HCT116 (cell line): ENCODE data around the gene OR6A2. TPM values are rescaled to one million over a fixed set of nuclear protein-coding genes. Genes with fewer than 3 reads are reported as not detected.

Experiments used
- ATAC-seq: fragments of 200-7000 bp; cut with Tn5 transposase; 2 replicates; pipeline ENCODE4 v1.9.1; 2020; ENCODE audit warnings: mild to moderate bottlenecking, moderate library complexity
- BruUV-seq: library from RNA; stranded (reverse); fragments of 400-500 nt; replicated peaks from 2 replicates; lab custom pipeline; 2021; lab: Mats Ljungman, UMichigan
- CTCF ChIA-PET: fragments of 300-600 bp; sonication (Branson Sonifier 250); formaldehyde crosslinking; loops from one replicate; lab custom pipeline; 2021; ENCODE audit warnings: antibody characterized with exemption; lab: Charles Lee
- POLR2A ChIA-PET: fragments of 300-600, 350-600 bp; sonication (Branson Sonifier 250); formaldehyde crosslinking; loops from one replicate; lab custom pipeline; 2021; ENCODE audit warnings: antibody characterized with exemption; lab: Charles Lee
- RAD21 ChIA-PET, 2 experiments: fragments of 300-600 bp; sonication (Branson Sonifier 250); formaldehyde crosslinking; loops; one replicate each; lab custom pipeline; 2023; ENCODE audit warnings: low total read pairs in 2 of 2; ENCODE audit not compliant: uncharacterized antibody in 2 of 2, unreplicated experiment in 2 of 2, low non-redundant PET in 1 of 2; lab: Charles Lee
- DNase-seq: peaks from one replicate; pipeline ENCODE4 v3.0.0-alpha.2; 2010; ENCODE audit warnings: low read depth, low spot score
- H2AFZ ChIP-seq: fragments of 200-600 bp; shearing (Covaris generic), sonication (generic); 2 replicates; pipeline ENCODE4 v1.6.1; 2017; ENCODE audit warnings: low read depth, mixed run types, mixed read lengths, antibody characterized with exemption, low read length; ENCODE audit not compliant: poor library complexity, severe bottlenecking
- H3K27ac ChIP-seq: 2 replicates; pipeline ENCODE4 v1.5.1; 2012; ENCODE audit warnings: low read depth, low read length
- H3K27me3 ChIP-seq: fragments of 200-600 bp; sonication (generic); 2 replicates; pipeline ENCODE4 v1.6.1; 2016; ENCODE audit warnings: mixed run types, low read length, mixed read lengths; ENCODE audit not compliant: insufficient read depth
- H3K36me3 ChIP-seq, 2 experiments: fragments of 200-500 bp in 1 of 2; fragments of 200-600 bp in 1 of 2; sonication (Bioruptor generic) in 1 of 2; sonication (generic) in 1 of 2; 2 replicates each; pipeline versions ENCODE4 v1.5.1 to v1.6.1; 2014 to 2016; ENCODE audit warnings: low read length in 2 of 2, inconsistent platforms in 1 of 2, mixed read lengths in 1 of 2, mixed run types in 1 of 2; ENCODE audit not compliant: insufficient read depth in 2 of 2, control insufficient read depth in 1 of 2
- H3K4me1 ChIP-seq, 2 experiments: fragments of 200-600 bp in 1 of 2; sonication (generic) in 1 of 2; 2 replicates each; pipeline versions ENCODE4 v1.5.1 to v1.6.1; 2012 to 2017; ENCODE audit warnings: low read length in 2 of 2, inconsistent platforms in 1 of 2, mild to moderate bottlenecking in 1 of 2, mixed read lengths in 1 of 2, mixed run types in 1 of 2, moderate library complexity in 1 of 2; ENCODE audit not compliant: insufficient read depth in 2 of 2, control insufficient read depth in 1 of 2
- H3K4me2 ChIP-seq: fragments of 200-600 bp; sonication (generic); 2 replicates; pipeline ENCODE4 v1.6.1; 2017; ENCODE audit warnings: mixed run types, low read length, mixed read lengths
- H3K4me3 ChIP-seq, 2 experiments: fragments of 200-600 bp in 1 of 2; sonication (generic) in 1 of 2; replicated peaks in 1 of 2; 2 replicates each; pipeline ENCODE4 v1.5.1; 2011 to 2016; ENCODE audit warnings: low read length in 2 of 2, control low read depth in 1 of 2, low read depth in 1 of 2, mild to moderate bottlenecking in 1 of 2, mixed read lengths in 1 of 2, mixed run types in 1 of 2
- H3K79me2 ChIP-seq: fragments of 200-600 bp; sonication (generic); 2 replicates; pipeline ENCODE4 v1.6.1; 2017; ENCODE audit warnings: mild to moderate bottlenecking, mixed run types, low read length, moderate library complexity, mixed read lengths; ENCODE audit not compliant: insufficient read depth
- H3K9ac ChIP-seq: fragments of 200-600 bp; sonication (generic); 2 replicates; pipeline ENCODE4 v1.6.1; 2016; ENCODE audit warnings: low read length, mixed read lengths
- H3K9me2 ChIP-seq: fragments of 200-600 bp; sonication (generic), shearing (Covaris generic); 2 replicates; pipeline ENCODE4 v1.6.1; 2017; ENCODE audit warnings: mixed run types, mild to moderate bottlenecking, moderate library complexity; ENCODE audit not compliant: insufficient read depth
- H3K9me3 ChIP-seq, 2 experiments: fragments of 200-500 bp in 1 of 2; fragments of 200-600 bp in 1 of 2; sonication (Bioruptor generic) in 1 of 2; sonication (generic) in 1 of 2; 2 replicates each; pipeline ENCODE4 v1.6.1; 2014 to 2017; ENCODE audit warnings: low read length in 2 of 2, mixed read lengths in 2 of 2, inconsistent platforms in 1 of 2, low read depth in 1 of 2, mild to moderate bottlenecking in 1 of 2, mixed run types in 1 of 2, moderate library complexity in 1 of 2; ENCODE audit not compliant: control insufficient read depth in 1 of 2, insufficient read depth in 1 of 2
- H4K20me1 ChIP-seq: fragments of 200-600 bp; sonication (generic), shearing (Covaris generic); 2 replicates; pipeline ENCODE4 v1.6.1; 2017; ENCODE audit warnings: mixed run types, mild to moderate bottlenecking, moderate library complexity; ENCODE audit not compliant: insufficient read depth
- EZH2phosphoT487 ChIP-seq: fragments of 200-600 bp; IDR thresholded peaks from 2 replicates; pipeline ENCODE4 v1.6.1; 2018; ENCODE audit warnings: antibody characterized with exemption, borderline replicate concordance
- FOSL1 ChIP-seq: IDR thresholded peaks from 2 replicates; pipeline ENCODE4 v1.6.1; 2012; ENCODE audit warnings: low read depth
- JUND ChIP-seq: IDR thresholded peaks from 2 replicates; pipeline ENCODE4 v1.6.1; 2012
- RAD21 ChIP-seq: IDR thresholded peaks from 2 replicates; pipeline ENCODE4 v1.6.1; 2012; ENCODE audit warnings: low read depth, mild to moderate bottlenecking
- REST ChIP-seq: IDR thresholded peaks from 2 replicates; pipeline ENCODE4 v1.6.1; 2012; ENCODE audit warnings: low read depth
- SRF ChIP-seq: IDR thresholded peaks from 2 replicates; pipeline ENCODE4 v1.6.1; 2012; ENCODE audit warnings: low read depth
- YY1 ChIP-seq: IDR thresholded peaks from 2 replicates; pipeline ENCODE4 v1.6.1; 2011; ENCODE audit warnings: low read length, low read depth, moderate library complexity, mild to moderate bottlenecking; ENCODE audit not compliant: insufficient replicate concordance; ENCODE audit errors: extremely low read depth
- ZBTB33 ChIP-seq: IDR thresholded peaks from 2 replicates; pipeline ENCODE4 v1.6.1; 2011; ENCODE audit warnings: mild to moderate bottlenecking, low read length, moderate library complexity; ENCODE audit not compliant: insufficient replicate concordance; ENCODE audit errors: extremely low read depth
- ZFX ChIP-seq: fragments of 450-650 bp; IDR thresholded peaks from 2 replicates; pipeline ENCODE4 v1.6.1; 2017
- intact Hi-C: fragments of 100-400 bp; cut with micrococcal nuclease; formaldehyde crosslinking; loops from 2 replicates; pipeline ENCODE4 v1.10.0; 2022
- total RNA-seq: library from RNA; stranded (reverse); gene quantifications from one replicate; pipeline ENCODE4 v1.2.1, GENCODE V29; 2021; ENCODE audit not compliant: unreplicated experiment
- TF ChIP-seq, protein P1 (sequence below), 3 experiments: fragments of 200-600 bp in 1 of 3; sonication (generic) in 1 of 3; IDR thresholded peaks in 2 of 3; conservative IDR thresholded peaks in 1 of 3; 2 replicates each; pipeline ENCODE4 v1.5.1; 2012 to 2017; ENCODE audit warnings: low read depth in 2 of 3, low read length in 2 of 3, antibody characterized with exemption in 1 of 3, borderline replicate concordance in 1 of 3, control low read depth in 1 of 3, mild to moderate bottlenecking in 1 of 3, mixed read lengths in 1 of 3, mixed run types in 1 of 3, moderate library complexity in 1 of 3; ENCODE audit not compliant: insufficient read depth in 1 of 3

The OR6A2 gene
- total RNA-seq, 1 experiment from 2014 or later = 0.22 TPM

DNA sequence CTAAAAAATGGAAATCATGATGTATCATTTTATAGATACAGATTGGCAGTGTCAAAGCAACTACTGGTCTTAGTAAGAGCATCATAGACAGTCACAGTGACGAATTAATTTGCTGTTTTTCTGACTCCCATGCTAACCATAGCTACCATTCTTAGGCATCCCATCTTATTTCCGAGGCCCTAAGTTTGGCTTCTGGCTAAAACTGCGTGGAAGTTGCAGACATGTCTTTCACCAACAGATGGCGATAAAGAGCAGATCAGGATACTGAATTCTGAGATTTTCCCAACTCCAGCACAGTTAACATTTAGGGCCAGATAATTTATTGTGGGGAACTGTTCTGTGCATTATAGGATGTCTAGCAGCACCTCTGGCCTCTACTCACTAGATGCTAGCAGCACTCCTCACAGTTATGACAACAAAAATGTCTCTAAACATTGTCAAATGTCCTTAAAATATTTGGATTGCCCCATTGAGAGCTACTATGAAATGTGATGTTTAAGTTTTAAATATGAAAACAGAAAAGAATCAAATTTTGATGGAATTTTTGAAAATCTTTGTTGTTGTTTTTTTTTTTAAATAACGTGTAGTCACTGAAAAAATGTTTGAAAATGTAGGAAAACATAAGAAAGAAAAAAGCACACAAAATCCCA lies 44.1 kb downstream of the OR6A2 start:
- Histone ChIP-seq H3K4me3 (no peak overlapping the region), H2AFZ (no peak overlapping the region), H4K20me1 (no peaks in the 10 kb centered on the region), H3K9me2 (no peaks in the 10 kb centered on the region), H3K9me3 (no peaks in the 10 kb centered on the region), H3K4me1 (no peaks in the 10 kb centered on the region), H3K9ac (no peak overlapping the region), H3K27me3 (peaks cover 6% of the 10 kb centered on the region; the same call in 1 of the 2 replicates), H3K36me3 (no peaks in the 10 kb centered on the region), H3K4me2 (no peak overlapping the region), H3K27ac (no peak overlapping the region), H3K79me2 (no peaks in the 10 kb centered on the region)
- no TSS peak for BruUV-seq
- RAD21 ChIA-PET = no interaction called here
- peak; percentile 24 for DNase-seq
- peak; percentile 71 for ATAC-seq
- CTCF ChIA-PET = interaction anchor here (0.7 to 2.9 kb wide), 22 partner anchors 8 to 1344 kb away, joined by 3 to 22 read pairs (median 6); partner anchors contain the start of gene OR2AG2
- intact Hi-C loops = loop anchor here (5.0 to 10.0 kb wide), 2 partner anchors 378 to 689 kb away; no protein-coding TSS in a partner anchor
- POLR2A ChIA-PET = no interaction called here
- no peak for TF ChIP-seq JUND
- peak; percentile 38 for TF ChIP-seq RAD21
- TF ChIP-seq, protein P1, sequence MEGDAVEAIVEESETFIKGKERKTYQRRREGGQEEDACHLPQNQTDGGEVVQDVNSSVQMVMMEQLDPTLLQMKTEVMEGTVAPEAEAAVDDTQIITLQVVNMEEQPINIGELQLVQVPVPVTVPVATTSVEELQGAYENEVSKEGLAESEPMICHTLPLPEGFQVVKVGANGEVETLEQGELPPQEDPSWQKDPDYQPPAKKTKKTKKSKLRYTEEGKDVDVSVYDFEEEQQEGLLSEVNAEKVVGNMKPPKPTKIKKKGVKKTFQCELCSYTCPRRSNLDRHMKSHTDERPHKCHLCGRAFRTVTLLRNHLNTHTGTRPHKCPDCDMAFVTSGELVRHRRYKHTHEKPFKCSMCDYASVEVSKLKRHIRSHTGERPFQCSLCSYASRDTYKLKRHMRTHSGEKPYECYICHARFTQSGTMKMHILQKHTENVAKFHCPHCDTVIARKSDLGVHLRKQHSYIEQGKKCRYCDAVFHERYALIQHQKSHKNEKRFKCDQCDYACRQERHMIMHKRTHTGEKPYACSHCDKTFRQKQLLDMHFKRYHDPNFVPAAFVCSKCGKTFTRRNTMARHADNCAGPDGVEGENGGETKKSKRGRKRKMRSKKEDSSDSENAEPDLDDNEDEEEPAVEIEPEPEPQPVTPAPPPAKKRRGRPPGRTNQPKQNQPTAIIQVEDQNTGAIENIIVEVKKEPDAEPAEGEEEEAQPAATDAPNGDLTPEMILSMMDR (IDR thresholded peaks at IDR 0.05 in 2 of 3, conservative IDR thresholded peaks at IDR 0.05 in 1 of 3; ENCODE audit: borderline replicate concordance in 1 of 3, insufficient read depth in 1 of 3, low read depth in 2 of 3, low read length in 2 of 3) = peak; percentile 41 to 90 (median 87); a peak in 5 of 6 replicates

GRCh38 chr11:6747097-6747668 lies 52.3 kb downstream of the OR6A2 start:
- Histone ChIP-seq H3K27me3 (peaks cover 82% of the 10 kb centered on the region), H3K27ac (no peak overlapping the region)
- CTCF ChIA-PET = interaction anchor here (1.6 kb wide), 1 partner anchor 8 kb away, joined by 8 read pairs; no protein-coding TSS in a partner anchor
- TF ChIP-seq ZFX (no peak), ZBTB33 (no peak), FOSL1 (no peak), SRF (no peak), YY1 (no peak), REST (no peak), EZH2phosphoT487 (no peak)

More at GRCh38 chr11:6747097-6747668, 52.3 kb downstream of the OR6A2 start:
- no peak overlapping the region for H3K4me2 ChIP-seq
- POLR2A ChIA-PET = no interaction called here
- H3K9me3 ChIP-seq = no peaks in the 10 kb centered on the region
- H4K20me1 ChIP-seq = no peaks in the 10 kb centered on the region
- H2AFZ ChIP-seq = no peak overlapping the region
- no peaks in the 10 kb centered on the region for H3K4me1 ChIP-seq
- no peaks in the 10 kb centered on the region for H3K9me2 ChIP-seq
- H3K4me3 ChIP-seq = no peak overlapping the region
- H3K36me3 ChIP-seq = no peaks in the 10 kb centered on the region
- H3K79me2 ChIP-seq = no peaks in the 10 kb centered on the region
- no TSS peak for BruUV-seq
- H3K9ac ChIP-seq = no peak overlapping the region
- RAD21 ChIA-PET = no interaction called here
- DNase-seq = no peak
- intact Hi-C loops = no loop called here
- ATAC-seq = no peak
